GM18867 (cell line): ENCODE data around the gene HNRNPC.
"Not testable (repeated sequence)": the region's sequence is repeated elsewhere in the genome, so short reads cannot be mapped to it uniquely, and the experiment has no call there.

Experiments used
- ATAC-seq: cut with Tn5 transposase; IDR thresholded peaks from one replicate; pipeline ENCODE4 v1.9.1; 2021; ENCODE audit warnings: mild to moderate bottlenecking, moderate library complexity; ENCODE audit not compliant: unreplicated experiment

The HNRNPC gene

GRCh38 chr14:21213652-21214051, 55.6 kb downstream of the HNRNPC start:
- no peak for ATAC-seq

- ATAC-seq: not testable (repeated sequence)
Measured at GRCh38 chr14:21212824-21213223, 56.4 kb downstream of the HNRNPC start.

GRCh38 chr14:21211509-21211908, 57.7 kb downstream of the HNRNPC start:
- no peak for ATAC-seq

- ATAC-seq: no peak
Measured at GRCh38 chr14:21210023-21210422, 59.2 kb downstream of the HNRNPC start.

GRCh38 chr14:21209185-21209584, 60.1 kb downstream of the HNRNPC start:
- ATAC-seq: no peak

GRCh38 chr14:21208554-21208953, 60.7 kb downstream of the HNRNPC start:
- no peak for ATAC-seq

GRCh38 chr14:21206753-21207684, 62.2 kb downstream of the HNRNPC start:
- no peak for ATAC-seq

- no peak for ATAC-seq
Measured at GRCh38 chr14:21205678-21206581, 63.3 kb downstream of the HNRNPC start.

- ATAC-seq: no peak
Measured at GRCh38 chr14:21205026-21205677, 64.1 kb downstream of the HNRNPC start.

GRCh38 chr14:21204167-21205025, 64.8 kb downstream of the HNRNPC start:
- no peak for ATAC-seq

- ATAC-seq: no peak
Measured at GRCh38 chr14:21203470-21204166, 65.6 kb downstream of the HNRNPC start.

- ATAC-seq: no peak
Measured at GRCh38 chr14:21202463-21203358, 66.5 kb downstream of the HNRNPC start.

GRCh38 chr14:21201732-21202462, 67.3 kb downstream of the HNRNPC start:
- ATAC-seq: no peak

GRCh38 chr14:21200752-21201461, 68.3 kb downstream of the HNRNPC start:
- no peak for ATAC-seq

- ATAC-seq: no peak
Measured at GRCh38 chr14:21199611-21200560, 69.4 kb downstream of the HNRNPC start.
